SU-DHL-6 (cell line): ENCODE data around the gene LIPK.
"Not testable (repeated sequence)": the region's sequence is repeated elsewhere in the genome, so short reads cannot be mapped to it uniquely, and the experiment has no call there.

Experiments used
- H2AFZ ChIP-seq: fragments of 200-600 bp; sonication (generic); 2 replicates; pipeline ENCODE4 v1.6.1; 2014; ENCODE audit warnings: low read depth, mild to moderate bottlenecking, moderate library complexity, mixed read lengths, antibody characterized with exemption, low read length; ENCODE audit not compliant: severe bottlenecking
- H3F3A ChIP-seq: fragments of 200-600 bp; shearing (Covaris generic); 2 replicates; pipeline ENCODE4 v1.6.0; 2016; ENCODE audit warnings: antibody characterized with exemption, mild to moderate bottlenecking; ENCODE audit not compliant: insufficient read depth
- H3K27ac ChIP-seq: fragments of 200-600 bp; sonication (generic); 2 replicates; pipeline ENCODE4 v1.5.1; 2016; ENCODE audit warnings: low read depth, mild to moderate bottlenecking, low read length, moderate library complexity, mixed read lengths
- H3K27me3 ChIP-seq: fragments of 200-600 bp; sonication (generic), shearing (Covaris generic); 2 replicates; pipeline ENCODE4 v1.6.0; 2014; ENCODE audit warnings: mild to moderate bottlenecking, low read length
- H3K36me3 ChIP-seq: fragments of 200-600 bp; sonication (generic); 2 replicates; pipeline ENCODE4 v1.6.1; 2014; ENCODE audit warnings: mild to moderate bottlenecking, low read length, mixed read lengths
- H3K4me2 ChIP-seq: fragments of 300-600, 200-600 bp; shearing (Covaris generic), sonication (generic); 2 replicates; pipeline ENCODE4 v1.6.0; 2014; ENCODE audit warnings: low read length, low read depth, mild to moderate bottlenecking; ENCODE audit not compliant: poor library complexity, severe bottlenecking
- H3K4me3 ChIP-seq: fragments of 200-600 bp; sonication (generic); 2 replicates; pipeline ENCODE4 v1.5.1; 2014; ENCODE audit warnings: antibody characterized with exemption, low read length, mild to moderate bottlenecking, mixed read lengths; ENCODE audit not compliant: insufficient read depth, poor library complexity, severe bottlenecking
- H3K79me2 ChIP-seq: fragments of 200-600 bp; sonication (generic); 2 replicates; pipeline ENCODE4 v1.6.1; 2014; ENCODE audit warnings: mild to moderate bottlenecking, low read length, moderate library complexity; ENCODE audit not compliant: insufficient read depth
- H3K9ac ChIP-seq: fragments of 200-600 bp; sonication (generic); 2 replicates; pipeline ENCODE4 v1.7.0; 2014; ENCODE audit warnings: mild to moderate bottlenecking, low read length
- H3K9me2 ChIP-seq: fragments of 200-600 bp; sonication (generic); replicated peaks from 2 replicates; pipeline ENCODE4 v1.6.1; 2014; ENCODE audit warnings: low read length; ENCODE audit not compliant: insufficient read depth
- H3K9me3 ChIP-seq: fragments of 200-600 bp; sonication (generic); 2 replicates; pipeline ENCODE4 v1.6.1; 2014; ENCODE audit warnings: low read length, mixed read lengths; ENCODE audit not compliant: insufficient read depth
- H4K20me1 ChIP-seq: fragments of 200-600 bp; sonication (generic); 2 replicates; pipeline ENCODE4 v1.6.1; 2014; ENCODE audit warnings: low read depth, mild to moderate bottlenecking, antibody characterized with exemption, low read length, moderate library complexity, mixed read lengths
- CTCF ChIP-seq: fragments of 200-600 bp; sonication (generic); IDR thresholded peaks from one replicate; pipeline ENCODE4 v1.5.1; 2017; ENCODE audit warnings: antibody characterized with exemption, mild to moderate bottlenecking, low read length, moderate library complexity; ENCODE audit not compliant: insufficient read depth, poor library complexity, severe bottlenecking
- EZH2phosphoT487 ChIP-seq: fragments of 200-600 bp; sonication (generic), shearing (Covaris generic); conservative IDR thresholded peaks from 2 replicates; pipeline ENCODE4 v1.6.1; 2018; ENCODE audit warnings: mild to moderate bottlenecking, antibody characterized with exemption, low read length, moderate library complexity, mixed read lengths

LIPK gene

GRCh38 chr10:88733215-88733614, 27.2 kb downstream of the LIPK start:
- Histone ChIP-seq H3K9me3 (no peaks in the 10 kb centered on the region), H3K79me2 (no peaks in the 10 kb centered on the region), H2AFZ (no peak overlapping the region), H3K4me3 (no peak overlapping the region), H3K9ac (no peak overlapping the region), H3K36me3 (no peaks in the 10 kb centered on the region), H3F3A (no peaks in the 10 kb centered on the region), H3K27ac (no peak overlapping the region), H3K9me2 (no peaks in the 10 kb centered on the region), H3K4me2 (no peak overlapping the region), H4K20me1 (no peaks in the 10 kb centered on the region), H3K27me3 (no peaks in the 10 kb centered on the region)
- no peak for TF ChIP-seq CTCF
- no peak for TF ChIP-seq EZH2phosphoT487

- no peaks in the 10 kb centered on the region for H3F3A ChIP-seq
- no peaks in the 10 kb centered on the region for H3K36me3 ChIP-seq
- no peaks in the 10 kb centered on the region for H3K9me3 ChIP-seq
- H4K20me1 ChIP-seq, result no peaks in the 10 kb centered on the region
- no peak overlapping the region for H3K4me3 ChIP-seq
- no peaks in the 10 kb centered on the region for H3K79me2 ChIP-seq
- no peak overlapping the region for H3K27ac ChIP-seq
- H3K9me2 ChIP-seq, result no peaks in the 10 kb centered on the region
- H3K27me3 ChIP-seq, result no peaks in the 10 kb centered on the region
- no peak overlapping the region for H2AFZ ChIP-seq
- TF ChIP-seq EZH2phosphoT487 (no peak), CTCF (no peak)
- H3K9ac ChIP-seq, result no peak overlapping the region
- H3K4me2 ChIP-seq, result no peak overlapping the region
Measured at GRCh38 chr10:88735661-88736060, 29.6 kb downstream of the LIPK start.

- not testable (repeated sequence) for H3K27ac ChIP-seq, H3K79me2 ChIP-seq, H3K9me3 ChIP-seq, H3K36me3 ChIP-seq, H3K9me2 ChIP-seq, H3F3A ChIP-seq, H3K27me3 ChIP-seq, H3K4me3 ChIP-seq, H4K20me1 ChIP-seq, H3K4me2 ChIP-seq, H3K9ac ChIP-seq, H2AFZ ChIP-seq
Measured at GRCh38 chr10:88741921-88742320, 35.9 kb downstream of the LIPK start.

- no peak overlapping the region for H2AFZ ChIP-seq
- H3K79me2 ChIP-seq, result no peaks in the 10 kb centered on the region
- no peak overlapping the region for H3K9ac ChIP-seq
- no peaks in the 10 kb centered on the region for H3K9me2 ChIP-seq
- H3F3A ChIP-seq, result no peaks in the 10 kb centered on the region
- H3K27me3 ChIP-seq, result no peaks in the 10 kb centered on the region
- no peaks in the 10 kb centered on the region for H3K36me3 ChIP-seq
- no peaks in the 10 kb centered on the region for H4K20me1 ChIP-seq
- H3K4me3 ChIP-seq, result no peak overlapping the region
- no peak for TF ChIP-seq CTCF
- no peak for TF ChIP-seq EZH2phosphoT487
- H3K9me3 ChIP-seq, result no peaks in the 10 kb centered on the region
- no peak overlapping the region for H3K27ac ChIP-seq
- no peak overlapping the region for H3K4me2 ChIP-seq
Measured at GRCh38 chr10:88742448-88742847, 36.4 kb downstream of the LIPK start.
